Stimulated activated CD8-positive, alpha-beta memory T cell treated with anti-CD3 and anti-CD28 coated beads, Interleukin-15, amount 100 ng/mL, for 24 hours (primary cell): ENCODE measurements around the gene LMX1B.

ENCODE experiments used
- DNase-seq: peaks from one replicate; pipeline ENCODE4 v3.0.0-alpha.2; 2020; ENCODE audit warnings: low read depth

The LMX1B gene

DNA sequence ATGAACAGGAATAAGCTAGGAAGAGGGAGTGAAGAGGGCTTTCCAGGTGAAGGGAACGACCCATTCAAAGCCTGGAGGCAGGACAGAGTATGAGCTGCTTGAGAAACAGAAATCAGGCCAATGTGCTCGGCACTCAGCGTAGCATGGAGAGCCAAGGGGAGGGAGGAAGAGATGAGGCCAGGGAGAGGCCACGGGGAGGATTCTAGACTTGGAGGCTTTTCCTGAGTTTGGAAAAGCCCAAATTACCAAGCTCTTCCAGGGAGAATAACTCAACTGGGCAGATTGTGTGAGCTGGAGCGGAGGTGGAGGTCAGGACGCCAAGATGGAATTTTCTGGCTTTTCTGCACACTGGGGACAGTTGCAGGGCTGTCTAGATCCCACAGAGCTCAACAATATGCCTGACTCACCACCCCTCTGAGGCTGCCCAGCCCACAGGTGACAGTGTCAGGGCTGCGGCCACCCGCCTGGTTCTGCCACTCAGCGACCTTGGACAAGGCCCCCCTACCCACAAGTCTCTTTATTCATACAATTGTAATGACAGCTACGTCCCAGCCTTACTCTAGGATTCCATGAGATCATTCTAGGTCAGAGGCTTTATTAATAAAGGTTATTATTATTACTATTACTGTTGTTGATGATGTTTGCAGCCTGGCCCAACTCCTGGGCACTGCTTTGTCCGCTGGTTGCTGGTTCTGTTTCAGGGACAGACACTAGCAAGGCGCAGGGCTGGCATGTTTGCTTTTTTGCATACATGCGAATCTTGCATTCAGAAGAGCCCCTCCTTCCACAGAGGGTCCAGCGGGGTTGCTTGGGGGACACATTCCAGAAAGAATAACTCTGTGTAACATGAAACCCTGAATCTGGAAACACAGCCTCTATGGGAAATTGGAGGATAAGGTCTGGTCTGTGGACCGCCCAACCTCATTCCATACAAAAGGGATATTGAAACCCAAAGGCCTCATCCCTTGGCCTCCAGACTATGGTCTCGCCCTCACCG lies 9.4 kb upstream of the LMX1B start:
- no peak for DNase-seq

DNA sequence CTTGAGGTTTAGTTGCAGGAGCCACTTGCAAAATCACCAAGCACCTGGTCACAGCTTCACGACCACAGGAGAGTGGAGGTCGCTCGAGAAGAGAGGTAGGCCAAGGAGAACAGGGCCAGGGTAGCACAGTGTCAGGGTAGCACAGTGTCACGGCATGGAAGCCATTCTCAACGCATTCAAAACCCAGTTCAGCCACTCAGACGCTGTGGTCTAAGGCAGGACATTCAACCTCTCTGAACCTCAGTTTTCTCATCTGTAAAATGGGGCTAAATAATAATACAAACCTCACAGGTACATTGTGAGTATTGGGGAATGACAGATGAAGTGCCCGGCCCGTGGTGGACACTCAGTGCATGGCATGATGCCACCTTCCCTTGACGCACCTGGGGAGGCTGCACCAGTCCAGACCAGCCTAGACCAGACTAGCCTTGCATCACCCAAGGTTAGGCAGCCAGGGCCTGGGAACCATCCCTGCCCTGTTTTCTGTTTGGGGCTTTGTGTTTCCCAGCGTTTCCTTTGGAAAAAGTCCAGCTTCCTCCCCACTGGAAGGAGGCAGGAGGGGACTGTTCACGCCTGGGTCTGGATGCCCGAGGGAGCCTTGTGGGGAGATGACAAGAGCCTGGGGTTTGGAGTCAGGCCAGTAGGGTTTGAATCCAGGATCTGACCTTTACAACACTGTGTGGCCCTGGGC lies 7.8 kb upstream of the LMX1B start:
- no peak for DNase-seq

DNA sequence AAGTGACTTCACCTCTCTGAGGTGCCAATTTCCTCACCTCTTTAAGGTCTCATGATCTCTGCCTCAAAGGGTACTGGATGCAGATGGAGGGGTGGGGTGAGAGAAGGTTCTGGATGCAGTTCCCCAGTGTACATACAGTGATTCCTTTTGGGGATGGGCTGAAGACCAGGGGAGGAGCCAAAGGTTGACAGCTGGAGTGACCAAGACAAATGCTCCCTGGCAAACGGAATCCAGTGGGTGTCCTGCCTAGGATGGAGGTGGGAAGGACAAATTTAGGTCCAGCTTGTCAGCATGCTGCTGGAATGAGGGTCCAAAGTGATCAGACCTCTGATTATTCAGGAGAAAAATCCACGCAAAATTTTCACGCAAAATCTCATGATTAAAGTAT lies 7.3 kb upstream of the LMX1B start:
- DNase-seq: no peak

DNA sequence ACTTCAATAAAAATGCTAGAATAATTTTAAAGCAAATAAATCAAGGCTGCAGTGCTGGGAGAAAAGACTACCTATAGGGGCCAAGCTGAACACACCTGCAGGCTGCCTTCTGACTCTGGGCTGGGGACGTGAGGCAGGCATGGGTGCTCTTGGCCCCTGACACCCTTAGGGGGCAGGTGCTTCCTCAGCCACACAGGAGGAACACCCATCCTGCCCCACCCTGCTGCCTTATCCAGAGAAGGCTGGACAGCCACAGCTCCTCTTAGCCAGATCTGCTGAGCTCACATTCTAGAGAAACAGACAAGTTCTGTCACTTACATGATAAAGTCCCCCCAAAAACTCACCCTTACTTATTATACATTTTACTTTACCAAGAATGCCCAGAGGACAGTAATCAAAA lies 6.6 kb upstream of the LMX1B start:
- no peak for DNase-seq

DNA sequence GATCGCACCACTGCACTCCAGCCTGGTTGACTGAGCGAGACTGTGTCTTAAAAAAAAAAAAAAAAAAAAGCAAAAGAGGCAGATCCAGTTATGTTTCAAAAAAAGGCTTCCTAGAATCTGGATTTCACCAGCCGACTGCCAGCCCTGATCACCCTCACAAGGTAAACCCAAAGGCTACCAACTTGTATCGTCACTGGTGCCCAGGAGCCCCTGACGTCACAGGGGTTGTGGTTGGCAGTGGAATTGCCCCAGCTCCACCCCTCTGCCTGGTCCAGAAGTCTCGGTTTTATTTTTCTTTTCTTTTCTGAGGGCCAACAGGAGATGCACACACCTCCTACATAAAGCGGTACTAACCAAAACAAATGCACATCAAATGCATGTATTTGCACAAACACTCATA lies 6.0 kb upstream of the LMX1B start:
- DNase-seq: no peak

DNA sequence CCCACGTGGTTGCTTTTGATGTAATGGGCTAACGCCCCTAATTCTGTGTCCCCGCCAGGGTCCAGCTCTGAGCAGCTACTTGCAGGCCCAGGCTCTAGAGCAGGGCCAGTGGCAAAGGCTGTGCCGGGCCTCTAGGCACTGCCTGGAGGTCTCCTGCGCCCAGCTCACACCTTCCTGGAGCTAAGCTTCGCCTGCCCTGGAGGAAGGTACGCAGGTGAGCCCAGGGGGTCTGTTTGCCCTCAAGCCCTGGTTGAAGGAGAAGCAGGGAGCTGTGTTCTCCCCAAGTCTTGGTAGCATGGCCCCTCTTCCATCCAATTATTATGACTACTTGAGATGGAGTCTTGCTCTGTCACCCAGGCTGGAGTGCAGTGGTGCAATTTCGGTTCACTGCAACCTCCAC lies 5.2 kb upstream of the LMX1B start:
- no peak for DNase-seq

DNA sequence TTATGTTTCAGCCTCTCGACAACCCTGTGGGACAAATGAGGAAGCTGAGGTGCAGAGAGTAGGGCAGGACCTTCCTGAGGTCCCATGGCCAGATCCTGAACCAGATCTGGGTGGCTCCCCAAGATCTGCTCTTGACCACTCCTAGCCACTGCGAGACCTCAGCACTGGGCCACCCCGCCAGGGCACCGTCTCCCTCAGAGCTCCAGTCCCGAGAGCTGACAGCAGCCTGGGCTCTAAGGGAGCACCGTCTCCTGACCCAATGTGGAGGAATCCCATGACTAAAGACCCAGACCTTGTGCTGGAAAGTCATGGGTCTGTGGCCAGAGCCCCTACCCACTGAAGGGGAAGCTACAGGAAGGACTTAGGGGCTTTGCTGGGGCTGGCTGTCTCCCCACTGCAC lies 4.5 kb upstream of the LMX1B start:
- no peak for DNase-seq

DNA sequence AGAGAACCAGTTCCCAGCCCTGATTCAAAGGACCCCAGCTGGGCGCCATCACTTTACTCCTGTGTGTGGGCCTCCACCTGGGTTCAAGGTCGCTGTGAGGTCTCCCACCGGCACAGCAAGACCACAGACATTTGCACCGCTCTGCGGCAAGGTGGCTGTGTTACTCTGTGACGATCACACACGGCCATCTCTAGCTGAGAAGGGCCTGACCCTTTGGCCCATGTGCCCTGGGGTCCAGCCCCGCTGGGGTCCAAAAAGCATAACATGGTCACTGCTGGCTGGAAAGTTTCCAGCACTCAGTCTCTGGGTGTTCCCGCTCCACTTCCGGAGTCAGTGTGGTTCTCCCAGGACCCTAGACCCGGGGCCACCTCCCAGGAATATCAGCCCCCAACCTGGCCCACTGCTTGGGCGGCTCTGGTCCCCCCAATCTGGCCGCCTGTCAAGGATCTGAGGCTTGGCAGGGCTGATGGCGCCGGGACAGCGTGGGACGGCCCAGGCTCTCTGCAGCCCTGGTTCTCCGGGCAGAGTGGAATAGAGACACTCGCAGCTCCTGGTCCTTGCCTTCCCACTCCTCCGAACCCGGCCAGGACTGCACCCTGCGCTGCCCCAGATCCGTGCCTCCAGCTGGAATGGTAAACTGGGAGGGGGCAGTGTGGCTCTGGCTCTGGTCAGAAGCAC lies 3.9 kb upstream of the LMX1B start:
- DNase-seq: no peak

DNA sequence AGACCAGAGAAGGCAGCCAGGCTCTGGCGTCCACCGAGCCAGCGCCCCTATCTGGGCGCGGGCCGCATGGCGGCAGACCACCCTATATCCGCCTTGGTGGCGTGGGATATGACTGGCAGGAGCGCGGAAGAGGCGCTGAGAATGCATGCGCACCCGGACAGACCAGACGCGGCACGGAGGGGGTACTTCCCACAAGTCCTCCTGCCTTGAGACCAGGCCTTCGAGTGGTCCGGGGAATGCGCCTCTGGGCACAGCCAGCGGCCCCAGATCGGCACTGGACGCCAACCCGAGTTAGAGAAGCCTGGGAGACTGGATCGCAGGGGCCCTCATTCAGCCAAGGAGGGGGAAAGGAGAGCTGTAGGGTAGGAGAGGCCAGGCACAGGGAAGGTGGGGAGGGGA lies 2.5 kb upstream of the LMX1B start:
- no peak for DNase-seq

DNA sequence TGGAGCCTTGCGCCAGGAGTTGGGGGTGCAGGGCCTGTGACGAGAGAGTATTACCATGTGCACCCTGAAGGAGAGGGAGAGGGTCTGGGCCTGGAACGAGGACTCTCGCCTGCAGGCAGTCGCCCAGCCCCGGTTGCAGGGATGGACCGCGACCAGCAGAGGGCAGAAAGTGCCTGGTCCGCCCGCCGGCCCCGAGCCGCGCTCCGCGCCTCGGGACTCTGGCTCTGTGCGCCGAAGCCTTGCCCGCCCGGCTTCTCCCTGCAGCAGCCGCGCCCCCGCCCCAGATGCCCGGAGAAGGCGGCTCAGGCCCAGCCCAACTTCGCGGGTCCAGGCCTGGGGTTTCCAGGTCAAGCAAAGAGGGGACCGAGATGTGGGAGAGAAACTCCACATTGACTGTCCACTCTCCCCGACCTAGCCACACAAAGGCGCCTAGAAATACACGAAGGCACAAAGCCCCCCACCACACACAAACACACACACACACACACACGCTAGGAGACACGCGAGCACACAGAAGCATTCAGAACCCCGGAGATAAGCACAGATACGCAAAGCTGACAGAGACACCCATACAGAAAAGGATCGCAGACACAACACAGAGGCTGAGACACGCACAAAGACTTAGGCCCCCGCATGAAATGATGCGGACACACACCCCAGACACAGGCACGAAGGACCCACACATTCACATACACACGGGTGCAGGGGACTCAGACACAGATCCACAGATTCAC lies 2.0 kb upstream of the LMX1B start:
- DNase-seq: peak; percentile 38

DNA sequence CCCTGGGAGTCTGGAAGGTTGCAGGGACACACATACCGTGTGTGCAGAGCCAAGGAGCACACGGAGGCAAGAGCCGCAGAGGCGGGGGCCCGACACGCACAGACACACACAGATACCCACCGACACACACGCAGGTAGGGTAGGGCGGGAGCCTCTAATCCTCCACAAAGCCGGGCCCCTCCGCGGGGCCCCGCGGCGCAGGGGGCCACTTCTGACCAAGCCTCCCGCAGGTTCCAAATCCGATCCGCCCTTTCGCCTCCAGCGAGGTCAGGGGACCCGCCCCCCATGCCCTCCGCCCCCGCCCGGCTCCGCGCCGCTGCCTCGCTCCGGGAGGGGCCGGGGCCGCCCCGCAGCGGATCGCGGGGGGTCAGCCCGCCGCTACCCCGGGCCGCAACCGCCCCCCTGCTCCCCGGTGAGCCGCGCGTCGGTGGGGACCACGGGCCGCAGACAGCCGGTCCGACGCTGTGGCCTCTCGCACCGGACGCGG lies 1.4 kb upstream of the LMX1B start:
- no peak for DNase-seq

DNA sequence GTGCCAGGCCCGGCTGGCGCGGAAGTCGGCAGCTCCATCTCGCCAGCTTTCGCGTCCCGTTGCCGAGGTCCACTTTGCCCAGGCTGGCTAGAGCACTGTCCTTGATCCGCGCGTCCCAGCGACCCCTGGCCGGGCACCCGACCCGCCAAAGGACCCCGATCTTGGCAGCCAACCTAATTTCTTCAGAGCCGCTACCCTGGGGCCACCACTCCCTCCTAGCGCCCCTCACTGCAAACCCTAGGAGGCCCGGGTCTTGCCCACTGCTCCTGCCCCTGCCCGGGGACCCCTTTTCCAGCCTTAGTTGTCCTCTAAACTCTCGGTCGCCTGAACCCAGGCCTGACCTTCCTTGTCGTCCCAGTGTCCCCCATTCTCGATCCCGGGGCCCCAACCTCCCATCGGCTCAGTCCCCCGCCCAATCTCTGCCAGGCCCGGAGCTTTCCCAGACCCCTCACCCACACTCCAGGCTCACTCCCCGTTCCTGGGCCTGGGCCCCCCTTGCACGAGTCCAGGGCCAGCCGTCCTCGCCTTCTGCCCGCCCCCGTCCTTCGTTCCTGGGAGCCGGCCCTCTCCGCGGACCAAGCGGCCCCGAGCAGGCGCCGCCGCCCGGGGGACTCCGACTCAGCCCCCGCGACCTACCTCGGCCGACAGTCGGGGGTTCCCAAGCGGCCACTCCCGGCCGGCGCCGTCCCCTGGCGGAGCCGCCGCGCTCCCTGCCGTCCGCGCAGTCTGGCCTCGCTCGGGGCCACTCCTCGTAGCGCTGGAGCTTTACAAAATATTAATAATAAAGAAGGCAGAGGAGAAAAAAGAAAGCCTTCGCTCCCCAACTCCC lies 701 bp upstream of the LMX1B start:
- no peak for DNase-seq

DNA sequence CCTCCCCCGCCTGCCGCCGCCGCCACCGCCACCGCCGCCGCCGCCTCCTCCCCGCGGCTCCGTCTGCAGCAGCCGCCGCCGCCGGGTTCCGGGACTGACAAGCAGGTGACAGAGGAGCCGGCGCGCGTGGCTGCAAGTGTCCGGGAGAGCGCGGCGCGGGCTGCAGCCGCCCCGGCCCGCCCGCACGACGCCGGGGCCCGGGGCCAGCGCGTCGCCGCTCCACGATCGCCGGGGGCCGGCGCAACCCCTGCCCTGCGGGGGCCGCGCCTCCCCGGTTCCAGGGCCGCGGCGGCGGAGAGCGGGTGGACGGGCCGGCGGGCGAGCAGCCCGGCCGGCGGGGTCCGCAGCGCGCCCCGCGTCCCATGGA lies 343 bp downstream of the LMX1B start:
- no peak for DNase-seq

DNA sequence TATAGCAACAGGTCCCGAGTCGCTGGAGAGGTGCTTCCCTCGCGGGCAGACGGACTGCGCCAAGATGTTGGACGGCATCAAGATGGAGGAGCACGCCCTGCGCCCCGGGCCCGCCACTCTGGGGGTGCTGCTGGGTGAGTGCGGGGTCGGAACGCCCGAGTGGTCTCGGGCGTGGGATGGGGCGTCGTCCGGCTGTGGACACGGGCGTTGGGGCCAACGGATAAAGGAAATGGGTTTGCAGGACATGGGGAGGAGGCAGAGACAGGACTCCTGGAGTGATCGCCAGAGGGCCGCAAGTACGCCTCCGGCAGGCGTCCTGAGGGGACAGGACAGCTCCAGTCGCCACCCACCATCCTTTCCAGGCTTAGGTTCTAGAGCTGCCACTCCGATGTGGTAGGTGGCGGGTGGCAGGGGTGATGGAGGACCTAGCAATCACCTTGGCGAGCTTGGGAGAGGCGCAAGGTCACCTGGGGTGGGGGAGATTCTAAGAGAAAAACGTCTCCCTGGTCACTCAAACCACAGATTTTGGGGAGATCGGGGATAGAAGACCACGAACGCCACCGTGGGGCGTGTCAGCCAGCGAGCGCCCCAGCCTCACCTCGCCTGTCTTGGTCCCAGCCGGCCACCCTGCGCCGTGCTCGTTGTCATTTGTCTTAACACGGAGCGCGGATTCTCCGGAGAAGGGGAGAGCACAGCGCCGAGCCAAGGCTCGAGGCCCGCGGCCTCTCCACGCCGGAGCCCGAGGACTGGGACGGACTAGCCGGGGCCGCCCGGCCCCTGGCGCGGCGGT lies 922 bp downstream of the LMX1B start:
- DNase-seq: no peak

DNA sequence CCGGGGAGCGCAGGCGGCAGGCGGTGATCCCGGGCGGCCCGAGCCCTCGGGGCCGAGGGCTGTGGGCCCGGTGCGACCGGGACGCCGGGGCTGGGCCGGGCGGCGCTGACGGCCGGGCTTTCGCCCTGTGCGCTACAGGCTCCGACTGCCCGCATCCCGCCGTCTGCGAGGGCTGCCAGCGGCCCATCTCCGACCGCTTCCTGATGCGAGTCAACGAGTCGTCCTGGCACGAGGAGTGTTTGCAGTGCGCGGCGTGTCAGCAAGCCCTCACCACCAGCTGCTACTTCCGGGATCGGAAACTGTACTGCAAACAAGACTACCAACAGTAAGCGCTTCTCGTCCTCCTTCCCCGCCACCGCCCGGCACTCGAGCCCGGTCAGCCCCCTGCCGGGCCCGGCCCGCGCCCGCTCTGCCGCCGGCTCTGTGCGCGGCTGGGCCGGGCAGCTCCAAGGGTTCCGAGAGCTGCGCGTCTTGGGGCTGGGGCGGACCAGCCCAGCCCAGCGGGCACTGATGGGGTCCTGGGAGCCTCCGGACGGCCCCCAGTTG lies 1.6 kb downstream of the LMX1B start:
- DNase-seq: no peak

DNA sequence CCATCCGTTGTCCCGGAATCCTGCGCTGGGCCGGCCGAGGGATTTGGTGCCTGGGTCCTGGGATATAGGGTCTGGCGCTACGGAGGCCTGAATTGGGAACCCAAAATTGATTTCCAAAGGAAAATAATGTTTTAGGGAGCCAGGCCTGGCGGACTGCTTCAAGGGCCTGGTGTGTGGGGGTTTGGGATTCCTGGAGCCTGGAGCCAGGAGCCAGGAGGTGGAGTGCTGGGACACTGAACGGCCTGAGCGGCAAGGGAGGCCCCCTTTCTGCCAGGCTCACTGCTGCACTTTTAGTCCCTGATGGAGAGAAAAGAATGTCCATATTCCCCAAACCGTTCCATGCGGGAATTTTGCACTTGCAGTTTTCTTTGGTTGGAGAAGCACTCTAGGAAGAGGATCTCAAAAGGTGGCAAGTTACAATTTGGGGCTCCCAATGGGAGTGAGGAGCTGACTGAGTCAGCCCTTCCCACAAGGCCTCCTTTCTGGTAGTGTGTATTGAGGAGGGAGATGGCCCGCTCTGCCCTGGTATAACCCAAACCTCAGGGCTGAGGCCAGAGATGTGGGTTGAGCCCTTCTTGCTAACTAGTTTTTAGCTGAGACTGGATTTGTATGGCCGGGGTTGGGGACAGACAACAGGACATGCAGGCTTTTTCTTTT lies 2.2 kb downstream of the LMX1B start:
- DNase-seq: no peak

DNA sequence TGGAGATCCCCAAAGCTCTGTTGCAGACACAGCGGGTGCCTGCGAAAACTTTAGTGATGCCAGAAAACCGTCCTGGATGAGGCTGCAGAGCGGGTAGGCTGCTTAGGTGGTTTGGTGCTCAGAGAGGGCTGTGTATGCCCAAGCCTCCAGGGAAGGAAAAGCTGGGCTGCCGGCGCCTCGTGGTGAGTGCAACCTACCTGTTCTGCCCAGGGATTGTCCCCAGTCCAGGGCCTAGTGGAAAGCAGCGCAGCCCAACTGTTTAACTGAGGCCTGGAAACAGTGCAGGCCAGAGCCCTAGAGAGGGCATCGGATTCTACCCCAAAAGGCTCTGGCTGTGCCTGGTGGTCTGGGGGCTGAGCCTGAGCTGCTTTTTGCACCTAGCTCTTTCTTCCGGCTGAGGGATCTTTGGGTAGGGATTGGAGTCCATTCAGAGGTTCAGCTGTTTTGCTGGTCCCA lies 2.8 kb downstream of the LMX1B start:
- DNase-seq: no peak

DNA sequence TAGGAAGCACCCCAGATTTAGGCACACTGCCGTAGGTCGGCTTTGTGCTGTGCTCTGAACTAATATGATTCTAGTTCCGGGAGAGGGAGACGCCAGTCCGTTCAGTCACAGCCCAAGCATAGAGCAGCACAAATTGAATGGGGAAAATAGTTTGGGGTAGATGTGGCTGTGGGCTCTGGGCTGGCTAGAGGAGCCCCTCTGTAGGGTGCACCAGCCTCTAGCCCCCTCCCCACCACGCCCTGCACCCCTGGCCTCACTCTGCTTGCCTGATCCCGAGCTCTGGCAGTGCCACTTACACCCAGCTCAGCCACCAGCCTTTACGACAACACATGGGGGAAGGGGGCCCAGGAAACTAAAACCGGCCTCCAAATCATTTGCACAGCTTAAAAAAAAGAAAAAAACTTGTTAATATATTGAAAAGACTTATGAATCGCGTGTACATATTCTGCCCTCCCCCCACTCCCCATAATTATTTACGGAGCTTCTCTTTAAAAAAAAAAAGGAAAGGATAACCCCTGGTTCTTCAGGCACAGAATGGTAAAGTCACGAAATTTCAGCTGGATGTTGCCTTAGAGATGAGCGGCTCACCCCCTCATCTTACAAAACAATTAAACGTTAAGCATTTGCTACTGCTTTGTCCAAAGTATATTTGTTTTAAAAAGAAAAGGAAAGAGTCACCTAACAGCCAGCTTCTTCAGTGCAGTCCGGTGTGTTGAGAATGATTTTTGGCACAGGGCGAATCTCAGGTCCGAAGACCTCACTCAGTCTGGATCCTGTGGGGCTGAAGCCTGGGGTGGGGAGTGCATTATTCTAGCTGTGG lies 3.5 kb downstream of the LMX1B start:
- DNase-seq: no peak

DNA sequence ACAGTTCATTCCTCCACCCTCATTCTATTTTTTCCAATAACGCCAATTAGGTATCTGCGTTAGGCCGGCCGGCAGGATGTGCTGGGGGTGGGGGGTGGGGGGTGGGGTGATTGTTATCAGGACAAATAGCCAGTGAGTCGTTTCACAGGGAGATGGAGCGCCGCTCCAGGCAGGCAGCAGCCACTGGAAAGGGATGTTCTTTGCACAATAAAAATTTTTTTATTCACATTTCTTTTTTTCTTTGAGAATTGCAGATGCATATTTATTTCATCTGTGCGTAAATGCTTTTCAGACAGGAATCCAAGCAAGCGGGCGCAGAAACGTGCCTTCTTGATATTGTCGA lies 4.1 kb downstream of the LMX1B start:
- DNase-seq: no peak
